ENCODE data around the gene SLC34A1. TPM values are rescaled to one million over a fixed set of nuclear protein-coding genes. Genes with fewer than 3 reads are reported as not detected.

SLC34A1 gene
- total and polyA plus RNA-seq, 2 experiments from 2014 or later = not detected

- H3K36me3 ChIP-seq = no peaks in the 10 kb centered on the region
- H3K27ac ChIP-seq = no peak within 1 kb of the TSS
- H3K4me3 ChIP-seq = peak within 1 kb of the TSS; percentile 58
- H3K9me3 ChIP-seq (ENCODE audit: low read depth) = no peaks in the 10 kb centered on the region
- no peaks in the 10 kb centered on the region for H3K27me3 ChIP-seq
- peak; percentile 74 to 78 for DNase-seq (ENCODE audit: low read depth in 1 of 2, low spot score in 1 of 2)
- H3K4me1 ChIP-seq (ENCODE audit: low read depth) = peaks cover 9% of the 10 kb centered on the region
- TF ChIP-seq CTCF (IDR thresholded peaks at IDR 0.05; ENCODE audit: low read depth, low read length) = peak; percentile 2
These were observed 62.2 kb downstream of the SLC34A1 start, which contains the start of gene PRR7 for GRCh38 chr5:177446200-177447065. PRR7 (plus strand) TSS chr5:177446814; CDS start chr5:177455068, 8,254 bp downstream.

GRCh38 chr5:177447066-177447610 lies 62.9 kb downstream of the SLC34A1 start:
- Histone ChIP-seq H3K9me3 (ENCODE audit: low read depth) (no peaks in the 10 kb centered on the region), H3K36me3 (no peaks in the 10 kb centered on the region), H3K4me1 (ENCODE audit: low read depth) (peaks cover 9% of the 10 kb centered on the region), H3K27me3 (no peaks in the 10 kb centered on the region), H3K27ac (no peak overlapping the region), H3K4me3 (peak overlapping the region; percentile 58)
- peak; percentile 49 to 71 for DNase-seq (ENCODE audit: low read depth in 1 of 2, low spot score in 1 of 2)
- no peak for TF ChIP-seq CTCF (IDR thresholded peaks at IDR 0.05; ENCODE audit: low read depth, low read length)

GRCh38 chr5:177447611-177448243 lies 63.5 kb downstream of the SLC34A1 start:
- Histone ChIP-seq H3K36me3 (no peaks in the 10 kb centered on the region), H3K27ac (no peak overlapping the region), H3K9me3 (ENCODE audit: low read depth) (no peaks in the 10 kb centered on the region), H3K4me1 (ENCODE audit: low read depth) (peaks cover 9% of the 10 kb centered on the region), H3K27me3 (no peaks in the 10 kb centered on the region), H3K4me3 (peak overlapping the region; percentile 58)
- TF ChIP-seq CTCF (IDR thresholded peaks at IDR 0.05; ENCODE audit: low read depth, low read length) = no peak
- peak; percentile 29 to 78 for DNase-seq (ENCODE audit: low read depth in 1 of 2, low spot score in 1 of 2)

Other genes starting within 250 kb of the SLC34A1 start
- 69.2 and 94.7 TPM in 2 replicates for gene RAB24, start 80.7 kb upstream of the SLC34A1 start, total RNA-seq
- 70.7 and 81.5 TPM in 2 replicates for gene RAB24, start 80.7 kb upstream of the SLC34A1 start, polyA plus RNA-seq
- 86.0 and 156 TPM in 2 replicates for gene PRELID1, start 80.6 kb upstream of the SLC34A1 start, total RNA-seq
- gene PRELID1, start 80.6 kb upstream of the SLC34A1 start, polyA plus RNA-seq = 134 and 185 TPM in 2 replicates
- gene MXD3, start 72.5 kb upstream of the SLC34A1 start, total RNA-seq = 15.2 and 112 TPM in 2 replicates
- gene MXD3, start 72.5 kb upstream of the SLC34A1 start, polyA plus RNA-seq = 7.3 and 50.5 TPM in 2 replicates
- 163 and 198 TPM in 2 replicates for gene LMAN2, start 32.8 kb upstream of the SLC34A1 start, total RNA-seq
- gene LMAN2, start 32.8 kb upstream of the SLC34A1 start, polyA plus RNA-seq = 213 and 261 TPM in 2 replicates
- 68.1 and 139 TPM in 2 replicates for gene RGS14, start 26.5 kb upstream of the SLC34A1 start, total RNA-seq
- 33.6 and 76.5 TPM in 2 replicates for gene RGS14, start 26.5 kb upstream of the SLC34A1 start, polyA plus RNA-seq
- gene PFN3, start 16.2 kb downstream of the SLC34A1 start, total RNA-seq = not detected in 2 replicates
- not detected in 2 replicates for gene PFN3, start 16.2 kb downstream of the SLC34A1 start, polyA plus RNA-seq
- 3.4 and 4.6 TPM in 2 replicates for gene F12, start 25.1 kb downstream of the SLC34A1 start, total RNA-seq
- gene F12, start 25.1 kb downstream of the SLC34A1 start, polyA plus RNA-seq = 5.0 and 13.6 TPM in 2 replicates
- gene GRK6, start 42.2 kb downstream of the SLC34A1 start, total RNA-seq = 43.7 and 62.1 TPM in 2 replicates
- 39.6 and 62.0 TPM in 2 replicates for gene GRK6, start 42.2 kb downstream of the SLC34A1 start, polyA plus RNA-seq
- gene PRR7, start 62.4 kb downstream of the SLC34A1 start, total RNA-seq = 26.4 and 29.0 TPM in 2 replicates
- gene PRR7, start 62.4 kb downstream of the SLC34A1 start, polyA plus RNA-seq = 27.1 and 29.2 TPM in 2 replicates
- gene DBN1, start 89.2 kb downstream of the SLC34A1 start, total RNA-seq = 258 and 295 TPM in 2 replicates
- 147 and 185 TPM in 2 replicates for gene DBN1, start 89.2 kb downstream of the SLC34A1 start, polyA plus RNA-seq
- 165 and 255 TPM in 2 replicates for gene PDLIM7, start 113.2 kb downstream of the SLC34A1 start, total RNA-seq
- 328 and 537 TPM in 2 replicates for gene PDLIM7, start 113.2 kb downstream of the SLC34A1 start, polyA plus RNA-seq
- gene DOK3, start 125.4 kb downstream of the SLC34A1 start, total RNA-seq = 2.4 and 6.0 TPM in 2 replicates
- 0.95 and 3.7 TPM in 2 replicates for gene DOK3, start 125.4 kb downstream of the SLC34A1 start, polyA plus RNA-seq
- gene DDX41, start 132.5 kb downstream of the SLC34A1 start, total RNA-seq = 183 and 223 TPM in 2 replicates
- gene DDX41, start 132.5 kb downstream of the SLC34A1 start, polyA plus RNA-seq = 107 and 109 TPM in 2 replicates
- gene FAM193B, start 170.1 kb downstream of the SLC34A1 start, total RNA-seq = 62.2 and 80.9 TPM in 2 replicates
- 67.4 and 80.2 TPM in 2 replicates for gene FAM193B, start 170.1 kb downstream of the SLC34A1 start, polyA plus RNA-seq
- 146 and 176 TPM in 2 replicates for gene TMED9, start 207.8 kb downstream of the SLC34A1 start, total RNA-seq
- gene TMED9, start 207.8 kb downstream of the SLC34A1 start, polyA plus RNA-seq = 228 and 317 TPM in 2 replicates
- 29.0 and 44.3 TPM in 2 replicates for gene B4GALT7, start 215.7 kb downstream of the SLC34A1 start, total RNA-seq
- 31.6 and 42.3 TPM in 2 replicates for gene B4GALT7, start 215.7 kb downstream of the SLC34A1 start, polyA plus RNA-seq